NT2/D1 (cell line): Measurements from ENCODE around the gene LPCAT2.

Source experiments
- SUZ12 ChIP-seq: IDR thresholded peaks from 2 replicates; pipeline ENCODE4 v1.6.1; 2011; ENCODE audit not compliant: insufficient read length, insufficient read depth; ENCODE audit errors: extremely low read depth
- YY1 ChIP-seq: IDR thresholded peaks from 2 replicates; pipeline ENCODE4 v1.6.1; 2011; ENCODE audit not compliant: insufficient read length, insufficient read depth
- ZNF274 ChIP-seq: IDR thresholded peaks from 2 replicates; pipeline ENCODE4 v1.6.1; 2011; ENCODE audit warnings: mild to moderate bottlenecking, low read depth, low read length

- TF ChIP-seq ZNF274: no peak
- TF ChIP-seq SUZ12: no peak
- TF ChIP-seq YY1: no peak
Observed at GRCh38 chr16:55462241-55462640, 46.6 kb upstream of the LPCAT2 start.
